Measurements from ENCODE around the gene C6orf141.

DNA sequence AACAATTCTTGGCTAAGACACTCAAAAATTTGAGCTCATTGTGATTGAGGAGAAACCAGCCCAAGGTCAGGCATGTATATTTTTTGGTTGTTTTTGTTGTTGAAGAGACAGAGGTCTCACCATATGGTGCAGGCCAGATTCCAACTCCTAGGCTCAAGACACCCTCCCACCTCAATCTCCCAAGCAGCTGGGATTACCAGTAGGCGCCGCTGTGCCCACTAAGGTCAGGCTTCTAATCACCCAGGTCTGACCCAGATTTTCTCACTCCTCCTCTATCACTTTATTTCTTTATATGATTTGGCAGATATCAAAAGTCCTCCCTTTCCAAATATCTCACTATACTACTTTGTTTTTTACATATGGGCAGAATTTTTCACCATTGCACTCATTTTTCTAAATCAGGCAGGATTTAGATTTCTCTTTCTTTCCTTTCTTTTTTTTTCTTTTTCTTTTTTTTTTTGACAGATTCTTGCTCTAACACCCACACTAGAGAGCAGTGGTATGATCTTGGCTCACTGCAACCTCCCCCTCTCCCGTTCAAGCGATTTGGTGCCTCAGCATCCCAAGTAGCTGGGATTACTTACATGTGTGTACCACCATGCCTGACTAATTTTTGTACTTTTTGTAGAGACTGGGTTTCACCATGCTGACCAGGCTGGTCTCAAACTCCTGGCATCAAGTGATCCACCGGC, 1.7 kb upstream of the C6orf141 start:
- TF ChIP-seq, protein P1, sequence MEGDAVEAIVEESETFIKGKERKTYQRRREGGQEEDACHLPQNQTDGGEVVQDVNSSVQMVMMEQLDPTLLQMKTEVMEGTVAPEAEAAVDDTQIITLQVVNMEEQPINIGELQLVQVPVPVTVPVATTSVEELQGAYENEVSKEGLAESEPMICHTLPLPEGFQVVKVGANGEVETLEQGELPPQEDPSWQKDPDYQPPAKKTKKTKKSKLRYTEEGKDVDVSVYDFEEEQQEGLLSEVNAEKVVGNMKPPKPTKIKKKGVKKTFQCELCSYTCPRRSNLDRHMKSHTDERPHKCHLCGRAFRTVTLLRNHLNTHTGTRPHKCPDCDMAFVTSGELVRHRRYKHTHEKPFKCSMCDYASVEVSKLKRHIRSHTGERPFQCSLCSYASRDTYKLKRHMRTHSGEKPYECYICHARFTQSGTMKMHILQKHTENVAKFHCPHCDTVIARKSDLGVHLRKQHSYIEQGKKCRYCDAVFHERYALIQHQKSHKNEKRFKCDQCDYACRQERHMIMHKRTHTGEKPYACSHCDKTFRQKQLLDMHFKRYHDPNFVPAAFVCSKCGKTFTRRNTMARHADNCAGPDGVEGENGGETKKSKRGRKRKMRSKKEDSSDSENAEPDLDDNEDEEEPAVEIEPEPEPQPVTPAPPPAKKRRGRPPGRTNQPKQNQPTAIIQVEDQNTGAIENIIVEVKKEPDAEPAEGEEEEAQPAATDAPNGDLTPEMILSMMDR (conservative IDR thresholded peaks at IDR 0.05; ENCODE audit: low read depth, low read length), result no peak
- no peak for TF ChIP-seq EZH2 (IDR thresholded peaks at IDR 0.05; ENCODE audit: borderline replicate concordance, low read depth, low read length, poor library complexity, severe bottlenecking)

Measured in A673 (cell line).